GM23338 (cell line): ENCODE data around the gene REEP1. TPM values are rescaled to one million over a fixed set of nuclear protein-coding genes. Genes with fewer than 3 reads are reported as not detected.

Experiments used
- ATAC-seq: fragments of 200-7000 bp; cut with Tn5 transposase; 3 replicates; pipeline ENCODE4 v1.9.1; 2020
- DNase-seq: peaks from one replicate; pipeline ENCODE4 v3.0.0-alpha.2; 2015; ENCODE audit warnings: low spot score
- H2AFZ ChIP-seq: fragments of 200-600 bp; sonication (generic); 2 replicates; pipeline ENCODE4 v1.8.0; 2016; ENCODE audit warnings: antibody characterized with exemption, mild to moderate bottlenecking, moderate library complexity
- H3F3A ChIP-seq: fragments of 200-600 bp; sonication (generic); replicated peaks from 2 replicates; pipeline ENCODE4 v1.8.0; 2017; ENCODE audit warnings: antibody characterized with exemption, mixed run types, low read depth
- H3K27ac ChIP-seq: fragments of 200-600 bp; sonication (generic); 2 replicates; pipeline ENCODE4 v1.6.1; 2016; ENCODE audit warnings: low read depth
- H3K27me3 ChIP-seq: fragments of 200-600 bp; sonication (generic); 2 replicates; pipeline ENCODE4 v1.8.0; 2016; ENCODE audit warnings: mild to moderate bottlenecking, mixed run types, moderate library complexity; ENCODE audit not compliant: insufficient read depth
- H3K36me3 ChIP-seq: fragments of 200-600 bp; sonication (generic); 2 replicates; pipeline ENCODE4 v1.8.0; 2016; ENCODE audit warnings: mild to moderate bottlenecking; ENCODE audit not compliant: insufficient read depth
- H3K4me1 ChIP-seq: fragments of 200-600 bp; sonication (generic); 2 replicates; pipeline ENCODE4 v1.8.0; 2016; ENCODE audit warnings: mild to moderate bottlenecking, moderate library complexity; ENCODE audit not compliant: insufficient read depth
- H3K4me2 ChIP-seq: fragments of 200-600 bp; sonication (generic); 2 replicates; pipeline ENCODE4 v1.7.1; 2017; ENCODE audit warnings: mixed run types
- H3K4me3 ChIP-seq: fragments of 200-600 bp; sonication (generic); 2 replicates; pipeline ENCODE4 v1.6.1; 2016; ENCODE audit warnings: mixed run types
- H3K79me2 ChIP-seq: fragments of 200-600 bp; sonication (generic); replicated peaks from 2 replicates; pipeline ENCODE4 v1.8.0; 2017; ENCODE audit warnings: mild to moderate bottlenecking; ENCODE audit not compliant: insufficient read depth
- H3K9me2 ChIP-seq: fragments of 200-600 bp; sonication (generic); 2 replicates; pipeline ENCODE4 v1.8.0; 2017; ENCODE audit not compliant: insufficient read depth
- H4K20me1 ChIP-seq: fragments of 200-600 bp; sonication (generic); replicated peaks from 2 replicates; pipeline ENCODE4 v1.8.0; 2017; ENCODE audit warnings: mild to moderate bottlenecking; ENCODE audit not compliant: insufficient read depth
- H3K27ac Mint-ChIP-seq: 2 replicates; pipeline ENCODE4 v1.8.0; 2020; ENCODE audit warnings: inconsistent platforms, mild to moderate bottlenecking, moderate library complexity, mixed read lengths
- H3K27me3 Mint-ChIP-seq: 3 replicates; pipeline ENCODE4 v1.8.0; 2022; ENCODE audit warnings: low read depth, mild to moderate bottlenecking, moderate library complexity, mixed read lengths, inconsistent platforms; ENCODE audit not compliant: insufficient read depth, poor library complexity
- H3K36me3 Mint-ChIP-seq: 3 replicates; pipeline ENCODE4 v1.8.0; 2021; ENCODE audit warnings: low read depth, mild to moderate bottlenecking, inconsistent platforms, moderate library complexity, mixed read lengths
- H3K4me1 Mint-ChIP-seq: 3 replicates; pipeline ENCODE4 v1.8.0; 2020; ENCODE audit warnings: mild to moderate bottlenecking, inconsistent platforms, mixed read lengths
- H3K4me3 Mint-ChIP-seq: 3 replicates; pipeline ENCODE4 v1.8.0; 2021; ENCODE audit warnings: moderate library complexity, mild to moderate bottlenecking, inconsistent platforms, mixed read lengths
- H3K9me3 Mint-ChIP-seq: 3 replicates; pipeline ENCODE4 v1.8.0; 2020; ENCODE audit warnings: moderate library complexity, mild to moderate bottlenecking, inconsistent platforms, mixed read lengths
- CREB1 ChIP-seq: fragments of 250-450 bp; sonication (Bioruptor Pico); IDR thresholded peaks from 2 replicates; pipeline ENCODE4 v1.5.0; 2020; ENCODE audit warnings: low read depth, mild to moderate bottlenecking, moderate library complexity
- CTCF ChIP-seq, 2 experiments: fragments of 200-600 bp in 1 of 2; sonication (generic) in 1 of 2; conservative IDR thresholded peaks; 2 replicates each; pipeline versions ENCODE4 v1.5.1 to v1.6.1; 2016 to 2017; ENCODE audit warnings: antibody characterized with exemption in 2 of 2, low read depth in 2 of 2, mild to moderate bottlenecking in 2 of 2, moderate library complexity in 1 of 2
- EZH2 ChIP-seq: fragments of 200-600 bp; sonication (generic); IDR thresholded peaks from one replicate; pipeline ENCODE4 v1.8.0; 2017; ENCODE audit warnings: antibody characterized with exemption, mild to moderate bottlenecking, low read depth; ENCODE audit not compliant: unreplicated experiment
- EZH2phosphoT487 ChIP-seq: fragments of 200-600 bp; sonication (generic); IDR thresholded peaks from one replicate; pipeline ENCODE4 v1.8.1; 2018; ENCODE audit warnings: antibody characterized with exemption; ENCODE audit not compliant: unreplicated experiment
- JUNB ChIP-seq: IDR thresholded peaks from one replicate; pipeline ENCODE4 v1.6.1; 2016; ENCODE audit warnings: antibody characterized with exemption; ENCODE audit not compliant: unreplicated experiment
- NANOG ChIP-seq: IDR thresholded peaks from 2 replicates; pipeline ENCODE4 v1.6.1; 2016; ENCODE audit warnings: antibody characterized with exemption, borderline replicate concordance
- POLR2AphosphoS5 ChIP-seq: IDR thresholded peaks from 2 replicates; pipeline ENCODE4 v1.6.1; 2016; ENCODE audit warnings: antibody characterized with exemption, low read depth
- REST ChIP-seq: IDR thresholded peaks from one replicate; pipeline ENCODE4 v1.6.1; 2018; ENCODE audit warnings: antibody characterized with exemption; ENCODE audit not compliant: unreplicated experiment
- ZNF114 ChIP-seq: fragments of 250-450 bp; sonication (Bioruptor Pico); IDR thresholded peaks from 2 replicates; pipeline ENCODE4 v1.5.0; 2020; ENCODE audit warnings: mild to moderate bottlenecking, moderate library complexity
- ZNF331 ChIP-seq: fragments of 250-450 bp; sonication (Bioruptor Pico); IDR thresholded peaks from 2 replicates; pipeline ENCODE4 v1.5.0; 2020; ENCODE audit warnings: low read depth, mild to moderate bottlenecking, moderate library complexity
- polyA plus RNA-seq: library from polyadenylated mRNA; unstranded; fragments of >200 nt; fragmentation: Nextera tagmentation; extraction: Ambion mirVana; gene quantifications from 2 replicates; pipeline ENCODE4 v1.2.1, GENCODE V29; 2016
- total RNA-seq: library from RNA; depleted of rRNA; stranded (reverse); fragments of >200 nt; shearing (Covaris generic); gene quantifications from 2 replicates; pipeline ENCODE4 v1.2.3, GENCODE V29; 2014

Gene REEP1
- total and polyA plus RNA-seq, 2 experiments from 2014 or later: 1.6 to 1.8 TPM

GRCh38 chr2:86172610-86173009 is 164.8 kb downstream of the REEP1 start (continued):
- TF ChIP-seq CTCF (conservative IDR thresholded peaks at IDR 0.05; ENCODE audit: low read depth in 2 of 2) (no peak), EZH2phosphoT487 (no peak), POLR2AphosphoS5 (no peak), ZNF331 (no peak)

GRCh38 chr2:86171295-86171694 is 166.1 kb downstream of the REEP1 start:
- DNase-seq (no peak), ATAC-seq (no peak)
- H3K36me3 Mint-ChIP-seq: peaks cover 57% of the 10 kb centered on the region
- H3K4me1 ChIP-seq: no peaks in the 10 kb centered on the region
- no peak overlapping the region for H3K4me3 Mint-ChIP-seq
- no peaks in the 10 kb centered on the region for H3K9me3 Mint-ChIP-seq
- no peaks in the 10 kb centered on the region for H3K4me1 Mint-ChIP-seq
- no peaks in the 10 kb centered on the region for H3K27me3 ChIP-seq
- H3K27ac Mint-ChIP-seq: no peak overlapping the region
- H3K4me3 ChIP-seq: no peak overlapping the region
- TF ChIP-seq POLR2AphosphoS5 (no peak), EZH2phosphoT487 (no peak), EZH2 (no peak), NANOG (no peak), ZNF114 (no peak), JUNB (no peak), CTCF (conservative IDR thresholded peaks at IDR 0.05; ENCODE audit: low read depth in 2 of 2) (no peak), CREB1 (CRISPR knock-in tag) (no peak), REST (no peak), ZNF331 (no peak)
- H4K20me1 ChIP-seq: peaks cover 14% of the 10 kb centered on the region
- H3K79me2 ChIP-seq: peaks cover 10% of the 10 kb centered on the region; the same call in 1 of the 2 replicates
- H3K27ac ChIP-seq: no peak overlapping the region
- H3K36me3 ChIP-seq: peaks cover 40% of the 10 kb centered on the region
- H3F3A ChIP-seq: no peaks in the 10 kb centered on the region
- H2AFZ ChIP-seq: no peak overlapping the region
- H3K4me2 ChIP-seq: no peak overlapping the region
- H3K9me2 ChIP-seq: no peaks in the 10 kb centered on the region
- H3K27me3 Mint-ChIP-seq: no peaks in the 10 kb centered on the region
